A549 (cell line): ENCODE results near the gene LAMP1. TPM values are rescaled to one million over a fixed set of nuclear protein-coding genes. Genes with fewer than 3 reads are reported as not detected.

Experiments used
- ATAC-seq, 2 experiments: fragments of 200-7000 bp in 1 of 2; fragments of >200 bp in 1 of 2; cut with Nextera tagmentation in 1 of 2; cut with Tn5 transposase in 1 of 2; 3 replicates each; pipeline versions ENCODE4 v1.8.0 to v1.9.1; 2018 to 2020; ENCODE audit warnings: mild to moderate bottlenecking in 1 of 2, moderate library complexity in 1 of 2
- CTCF ChIA-PET: fragments of 300-600 bp; sonication (Branson Sonifier 250); formaldehyde crosslinking; extraction: SDS; loops from one replicate; lab custom pipeline; 2021; ENCODE audit warnings: antibody characterized with exemption, inconsistent platforms; lab: Yijun Ruan, JAX
- POLR2A ChIA-PET: fragments of 350-600 bp; formaldehyde crosslinking; extraction: SDS; loops from one replicate; lab custom pipeline; 2021; ENCODE audit warnings: antibody characterized with exemption, inconsistent platforms; lab: Yijun Ruan, JAX
- DNase-seq, 2 experiments: peaks; one replicate each; pipeline versions ENCODE4 v3.0.0 to v3.0.0-alpha.2; 2011 to 2016; ENCODE audit warnings: low read depth in 1 of 2, low spot score in 1 of 2
- FAIRE-seq: peaks from 2 replicates; lab custom pipeline; 2011; peaks lifted over from hg19 to GRCh38; lab: Jason Lieb, UNC
- H3K27ac ChIP-seq, 2 experiments: fragments of >200 bp; sonication (Bioruptor Twin); formaldehyde crosslinking; 3 replicates each; pipeline ENCODE4 v1.5.1; 2016 to 2017
- H3K4me1 ChIP-seq: fragments of >200 bp; sonication (Bioruptor Twin); formaldehyde crosslinking; 3 replicates; pipeline ENCODE4 v1.6.1; 2016
- H3K4me2 ChIP-seq: fragments of >200 bp; sonication (Bioruptor Twin); formaldehyde crosslinking; 3 replicates; pipeline ENCODE4 v1.6.1; 2016
- H3K4me3 ChIP-seq: fragments of >200 bp; sonication (Bioruptor Twin); formaldehyde crosslinking; 3 replicates; pipeline ENCODE4 v1.5.1; 2016
- H3K9me3 ChIP-seq: fragments of >200 bp; sonication (Bioruptor Twin); formaldehyde crosslinking; 3 replicates; pipeline ENCODE4 v1.6.1; 2016
- CBX2 ChIP-seq: fragments of 200-600 bp; sonication (generic); IDR thresholded peaks from 2 replicates; pipeline ENCODE4 v1.6.1; 2016; ENCODE audit warnings: low read depth, mild to moderate bottlenecking, borderline replicate concordance
- CBX8 ChIP-seq: fragments of 200-600 bp; sonication (generic); IDR thresholded peaks from 2 replicates; pipeline ENCODE4 v1.6.1; 2016
- CHD2 ChIP-seq: fragments of 150-350 bp; IDR thresholded peaks from 2 replicates; pipeline ENCODE4 v1.6.1; 2014; ENCODE audit warnings: low read length; ENCODE audit not compliant: partially characterized antibody
- EHMT2 ChIP-seq: fragments of 200-600 bp; sonication (generic); IDR thresholded peaks from 2 replicates; pipeline ENCODE4 v1.6.1; 2016; ENCODE audit warnings: antibody characterized with exemption, low read depth, mild to moderate bottlenecking, moderate library complexity
- FOSB ChIP-seq: fragments of 250-450 bp; sonication (Bioruptor Pico); IDR thresholded peaks from 2 replicates; pipeline ENCODE4 v1.5.0; 2020; ENCODE audit warnings: mild to moderate bottlenecking, moderate library complexity
- FOSL2 ChIP-seq, 2 experiments: fragments of 450-650 bp in 1 of 2; fragments of >200 bp in 1 of 2; sonication (Bioruptor Twin) in 1 of 2; formaldehyde crosslinking; IDR thresholded peaks; 2 replicates each; pipeline versions ENCODE4 v1.5.0 to v1.6.1; 2016 to 2020; ENCODE audit warnings: mild to moderate bottlenecking in 1 of 2, moderate library complexity in 1 of 2
- FOXS1 ChIP-seq: fragments of 250-450 bp; sonication (Bioruptor Pico); IDR thresholded peaks from 2 replicates; pipeline ENCODE4 v1.5.0; 2020; ENCODE audit warnings: mild to moderate bottlenecking, moderate library complexity
- GATA3 ChIP-seq: IDR thresholded peaks from 2 replicates; pipeline ENCODE4 v1.6.1; 2012; ENCODE audit warnings: borderline replicate concordance
- HDAC2 ChIP-seq: fragments of 200-600 bp; sonication (generic); IDR thresholded peaks from 2 replicates; pipeline ENCODE4 v1.6.1; 2016
- HEYL ChIP-seq: fragments of 250-450 bp; sonication (Bioruptor Pico); IDR thresholded peaks from 2 replicates; pipeline ENCODE4 v1.8.0; 2021; ENCODE audit warnings: mild to moderate bottlenecking, moderate library complexity
- HOXA7 ChIP-seq: fragments of 250-450 bp; sonication (Bioruptor Pico); IDR thresholded peaks from 2 replicates; pipeline ENCODE4 v1.5.0; 2020; ENCODE audit warnings: mild to moderate bottlenecking, moderate library complexity
- HOXB13 ChIP-seq: fragments of 250-450 bp; sonication (Bioruptor Pico); IDR thresholded peaks from 2 replicates; pipeline ENCODE4 v1.5.0; 2020; ENCODE audit warnings: low read depth, mild to moderate bottlenecking, moderate library complexity
- JUNB ChIP-seq: fragments of >200 bp; sonication (Bioruptor Twin); formaldehyde crosslinking; IDR thresholded peaks from 2 replicates; pipeline ENCODE4 v1.6.1; 2016
- KDM5A ChIP-seq: fragments of 200-600 bp; sonication (generic); IDR thresholded peaks from 2 replicates; pipeline ENCODE4 v1.6.1; 2016; ENCODE audit warnings: antibody characterized with exemption, mild to moderate bottlenecking
- NFE2L2 ChIP-seq: fragments of 150-350 bp; conservative IDR thresholded peaks from 2 replicates; pipeline ENCODE4 v1.6.1; 2014; ENCODE audit warnings: low read length
- NR3C1 ChIP-seq: fragments of >200 bp; sonication (Bioruptor Twin); formaldehyde crosslinking; IDR thresholded peaks from 3 replicates; pipeline ENCODE4 v1.6.1; 2017
- PHF8 ChIP-seq: fragments of 200-600 bp; sonication (generic); IDR thresholded peaks from 2 replicates; pipeline ENCODE4 v1.6.1; 2016; ENCODE audit warnings: low read depth, mild to moderate bottlenecking, antibody characterized with exemption, moderate library complexity, borderline replicate concordance
- POLR2A ChIP-seq: IDR thresholded peaks from 2 replicates; pipeline ENCODE4 v1.6.1; 2012; ENCODE audit warnings: mild to moderate bottlenecking, low read length
- RNF2 ChIP-seq: fragments of 200-600 bp; sonication (generic); IDR thresholded peaks from 2 replicates; pipeline ENCODE4 v1.6.1; 2016; ENCODE audit warnings: low read depth, mild to moderate bottlenecking, antibody characterized with exemption, moderate library complexity, borderline replicate concordance
- SMC3 ChIP-seq: fragments of >200 bp; sonication (Bioruptor Twin); formaldehyde crosslinking; IDR thresholded peaks from 3 replicates; pipeline ENCODE4 v1.6.1; 2018; ENCODE audit warnings: inconsistent platforms
- TFCP2L1 ChIP-seq: fragments of 250-450 bp; sonication (Bioruptor Pico); IDR thresholded peaks from 2 replicates; pipeline ENCODE4 v1.5.0; 2021; ENCODE audit warnings: mild to moderate bottlenecking
- ZNF302 ChIP-seq: fragments of 250-450 bp; sonication (Bioruptor Pico); IDR thresholded peaks from 2 replicates; pipeline ENCODE4 v1.9.0; 2021; ENCODE audit warnings: inconsistent platforms, mild to moderate bottlenecking, moderate library complexity
- ZSCAN20 ChIP-seq: fragments of 250-450 bp; sonication (Bioruptor Pico); IDR thresholded peaks from 2 replicates; pipeline ENCODE4 v1.8.0; 2022; ENCODE audit warnings: mild to moderate bottlenecking, moderate library complexity
- WGBS: methylation state at CpG from one replicate; pipeline ENCODE4 v1.1.6; 2017; ENCODE audit errors: missing lambda C conversion rate; 5-methylcytosine and 5-hydroxymethylcytosine counted together
- polyA plus RNA-seq, 4 experiments: library from polyadenylated mRNA; depleted of rRNA in 3 of 4; stranded (reverse); fragments of >200 nt; fragmentation: RNase III in 1 of 4; extraction: RNeasy Plus Mini Kit Qiagen cat#74134 plus additional on column Dnase treatment in 1 of 4; gene quantifications; 2 replicates in 3 of 4; 3 replicates in 1 of 4; pipeline ENCODE4 v1.2.3, GENCODE V29; 2011 to 2017
- TF ChIP-seq, protein P1 (sequence below): fragments of 150-350 bp; IDR thresholded peaks from 2 replicates; pipeline ENCODE4 v1.6.1; 2014; ENCODE audit warnings: low read depth, mild to moderate bottlenecking, low read length
- TF ChIP-seq, protein P2 (sequence below): IDR thresholded peaks from 2 replicates; pipeline ENCODE4 v1.6.1; 2012
- TF ChIP-seq, protein P3 (sequence below): fragments of 250-450 bp; sonication (Bioruptor Pico); IDR thresholded peaks from 2 replicates; pipeline ENCODE4 v1.5.0; 2020; ENCODE audit warnings: low read depth, mild to moderate bottlenecking, moderate library complexity
- TF ChIP-seq, protein P4 (sequence below): IDR thresholded peaks from 2 replicates; pipeline ENCODE4 v1.6.1; 2012
- TF ChIP-seq, protein P5 (sequence below): fragments of 450-650 bp; IDR thresholded peaks from 2 replicates; pipeline ENCODE4 v1.6.1; 2014; ENCODE audit warnings: antibody characterized with exemption
- TF ChIP-seq, protein P6 (sequence below): fragments of >200 bp; sonication (Bioruptor Twin); formaldehyde crosslinking; IDR thresholded peaks from 3 replicates; pipeline ENCODE4 v1.6.1; 2016
- TF ChIP-seq, protein P7 (sequence below): fragments of >200 bp; sonication (Bioruptor Twin); formaldehyde crosslinking; IDR thresholded peaks from 3 replicates; pipeline ENCODE4 v1.5.1; 2016

Gene LAMP1
- polyA plus RNA-seq, 2 of the 4 experiments (the other 2 are of a cell fraction), result 58.7 to 114 TPM

DNA sequence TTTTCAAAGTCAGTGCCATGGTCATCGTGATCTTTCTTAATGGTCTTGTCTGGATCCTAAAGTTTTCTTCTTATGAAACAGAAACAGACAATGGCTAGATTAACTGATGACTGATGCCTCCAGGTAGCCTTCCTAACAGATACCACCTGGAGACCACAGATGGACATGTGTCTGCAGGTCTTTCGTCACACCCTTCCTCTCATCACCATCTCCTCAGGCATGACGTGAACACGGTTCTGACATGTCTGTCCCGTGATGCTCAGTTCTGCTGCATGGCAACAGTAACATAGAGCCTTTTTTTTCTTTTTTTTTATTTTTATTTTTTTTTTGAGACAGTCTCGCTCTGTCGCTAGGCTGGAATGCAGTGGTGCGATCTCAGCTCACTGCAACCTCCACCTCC lies 13.1 kb upstream of the LAMP1 start:
- no peak overlapping the region for H3K4me3 ChIP-seq
- no peak for FAIRE-seq
- H3K4me1 ChIP-seq, result no peaks in the 10 kb centered on the region
- no peak overlapping the region for H3K4me2 ChIP-seq
- POLR2A ChIA-PET, result no interaction called here
- CTCF ChIA-PET, result interaction anchor here (1.5 kb wide), 1 partner anchor 9 kb away, joined by 3 read pairs; no protein-coding TSS in a partner anchor
- H3K27ac ChIP-seq, result no peak overlapping the region
- WGBS, result 58% methylated on average over 8 of the region's 8 CpGs
- no peaks in the 10 kb centered on the region for H3K9me3 ChIP-seq
- ATAC-seq, result no peak
- DNase-seq, result no peak
- TF ChIP-seq GATA3, result no peak
- TF ChIP-seq RNF2, result no peak
- TF ChIP-seq, protein P1, sequence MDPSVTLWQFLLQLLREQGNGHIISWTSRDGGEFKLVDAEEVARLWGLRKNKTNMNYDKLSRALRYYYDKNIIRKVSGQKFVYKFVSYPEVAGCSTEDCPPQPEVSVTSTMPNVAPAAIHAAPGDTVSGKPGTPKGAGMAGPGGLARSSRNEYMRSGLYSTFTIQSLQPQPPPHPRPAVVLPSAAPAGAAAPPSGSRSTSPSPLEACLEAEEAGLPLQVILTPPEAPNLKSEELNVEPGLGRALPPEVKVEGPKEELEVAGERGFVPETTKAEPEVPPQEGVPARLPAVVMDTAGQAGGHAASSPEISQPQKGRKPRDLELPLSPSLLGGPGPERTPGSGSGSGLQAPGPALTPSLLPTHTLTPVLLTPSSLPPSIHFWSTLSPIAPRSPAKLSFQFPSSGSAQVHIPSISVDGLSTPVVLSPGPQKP, result no peak
- TF ChIP-seq NFE2L2, result no peak
- TF ChIP-seq HDAC2, result no peak
- TF ChIP-seq, protein P2, sequence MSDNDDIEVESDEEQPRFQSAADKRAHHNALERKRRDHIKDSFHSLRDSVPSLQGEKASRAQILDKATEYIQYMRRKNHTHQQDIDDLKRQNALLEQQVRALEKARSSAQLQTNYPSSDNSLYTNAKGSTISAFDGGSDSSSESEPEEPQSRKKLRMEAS, result no peak
- TF ChIP-seq FOSB (CRISPR knock-in tag), result no peak
- TF ChIP-seq ZSCAN20 (CRISPR knock-in tag), result no peak
- TF ChIP-seq, protein P3, sequence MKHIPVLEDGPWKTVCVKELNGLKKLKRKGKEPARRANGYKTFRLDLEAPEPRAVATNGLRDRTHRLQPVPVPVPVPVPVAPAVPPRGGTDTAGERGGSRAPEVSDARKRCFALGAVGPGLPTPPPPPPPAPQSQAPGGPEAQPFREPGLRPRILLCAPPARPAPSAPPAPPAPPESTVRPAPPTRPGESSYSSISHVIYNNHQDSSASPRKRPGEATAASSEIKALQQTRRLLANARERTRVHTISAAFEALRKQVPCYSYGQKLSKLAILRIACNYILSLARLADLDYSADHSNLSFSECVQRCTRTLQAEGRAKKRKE (CRISPR knock-in tag), result no peak
- no peak for TF ChIP-seq HOXB13 (CRISPR knock-in tag)
- TF ChIP-seq FOSL2 (IDR thresholded peaks at IDR 0.05), result no peak
- no peak for TF ChIP-seq FOSL2 (CRISPR knock-in tag; IDR thresholded peaks at IDR 0.05)
- TF ChIP-seq JUNB, result no peak

DNA sequence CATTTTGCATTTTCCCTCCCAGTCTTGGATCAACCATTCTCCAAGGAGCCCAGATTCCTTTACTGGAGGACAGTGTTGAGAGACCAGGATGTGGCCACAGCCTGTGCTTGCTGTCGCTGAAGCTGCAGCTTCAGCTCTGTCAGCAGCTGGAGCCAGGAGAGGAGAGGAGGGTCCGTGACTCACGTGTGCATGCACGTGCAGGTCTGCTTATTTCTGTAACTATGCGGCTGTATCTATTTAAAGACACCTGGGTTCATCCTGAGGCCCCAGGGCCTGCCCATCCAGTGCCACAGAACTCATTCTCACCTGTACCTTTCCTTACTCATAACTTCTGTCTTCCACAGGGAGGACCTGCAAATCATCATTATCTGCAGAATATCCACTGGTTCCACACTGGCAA lies 8.2 kb upstream of the LAMP1 start:
- ATAC-seq (0 out of 6 replicates have a peak, but pooled peaks of 1 of the 2 experiments have one; percentile 43), DNase-seq (no peak), FAIRE-seq (no peak)
- Histone ChIP-seq H3K4me2 (no peak overlapping the region), H3K4me3 (no peak overlapping the region), H3K9me3 (no peaks in the 10 kb centered on the region), H3K4me1 (no peaks in the 10 kb centered on the region), H3K27ac (no peak overlapping the region)
- ChIA-PET CTCF (interaction anchor here (2.6 kb wide), 1 partner anchor 14 kb away, joined by 5 read pairs; no protein-coding TSS in a partner anchor), POLR2A (no interaction called here)
- TF ChIP-seq TFCP2L1 (CRISPR knock-in tag), result no peak
- TF ChIP-seq, protein P4, sequence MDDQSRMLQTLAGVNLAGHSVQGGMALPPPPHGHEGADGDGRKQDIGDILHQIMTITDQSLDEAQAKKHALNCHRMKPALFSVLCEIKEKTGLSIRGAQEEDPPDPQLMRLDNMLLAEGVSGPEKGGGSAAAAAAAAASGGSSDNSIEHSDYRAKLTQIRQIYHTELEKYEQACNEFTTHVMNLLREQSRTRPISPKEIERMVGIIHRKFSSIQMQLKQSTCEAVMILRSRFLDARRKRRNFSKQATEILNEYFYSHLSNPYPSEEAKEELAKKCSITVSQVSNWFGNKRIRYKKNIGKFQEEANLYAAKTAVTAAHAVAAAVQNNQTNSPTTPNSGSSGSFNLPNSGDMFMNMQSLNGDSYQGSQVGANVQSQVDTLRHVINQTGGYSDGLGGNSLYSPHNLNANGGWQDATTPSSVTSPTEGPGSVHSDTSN, result no peak
- no peak for TF ChIP-seq HEYL
- no peak for TF ChIP-seq SMC3
- no peak for TF ChIP-seq JUNB
- no peak for TF ChIP-seq POLR2A
- no peak for TF ChIP-seq FOSL2 (IDR thresholded peaks at IDR 0.05)
- TF ChIP-seq FOSL2 (CRISPR knock-in tag; IDR thresholded peaks at IDR 0.05), result no peak
- TF ChIP-seq, protein P5, sequence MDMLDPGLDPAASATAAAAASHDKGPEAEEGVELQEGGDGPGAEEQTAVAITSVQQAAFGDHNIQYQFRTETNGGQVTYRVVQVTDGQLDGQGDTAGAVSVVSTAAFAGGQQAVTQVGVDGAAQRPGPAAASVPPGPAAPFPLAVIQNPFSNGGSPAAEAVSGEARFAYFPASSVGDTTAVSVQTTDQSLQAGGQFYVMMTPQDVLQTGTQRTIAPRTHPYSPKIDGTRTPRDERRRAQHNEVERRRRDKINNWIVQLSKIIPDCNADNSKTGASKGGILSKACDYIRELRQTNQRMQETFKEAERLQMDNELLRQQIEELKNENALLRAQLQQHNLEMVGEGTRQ, result no peak
- no peak for TF ChIP-seq KDM5A
- TF ChIP-seq, protein P6, sequence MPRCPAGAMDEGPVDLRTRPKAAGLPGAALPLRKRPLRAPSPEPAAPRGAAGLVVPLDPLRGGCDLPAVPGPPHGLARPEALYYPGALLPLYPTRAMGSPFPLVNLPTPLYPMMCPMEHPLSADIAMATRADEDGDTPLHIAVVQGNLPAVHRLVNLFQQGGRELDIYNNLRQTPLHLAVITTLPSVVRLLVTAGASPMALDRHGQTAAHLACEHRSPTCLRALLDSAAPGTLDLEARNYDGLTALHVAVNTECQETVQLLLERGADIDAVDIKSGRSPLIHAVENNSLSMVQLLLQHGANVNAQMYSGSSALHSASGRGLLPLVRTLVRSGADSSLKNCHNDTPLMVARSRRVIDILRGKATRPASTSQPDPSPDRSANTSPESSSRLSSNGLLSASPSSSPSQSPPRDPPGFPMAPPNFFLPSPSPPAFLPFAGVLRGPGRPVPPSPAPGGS, result no peak
- no peak for TF ChIP-seq EHMT2
- no peak for TF ChIP-seq CBX8
- no peak for TF ChIP-seq ZNF302 (CRISPR knock-in tag)
- no peak for TF ChIP-seq CBX2
- TF ChIP-seq, protein P7, sequence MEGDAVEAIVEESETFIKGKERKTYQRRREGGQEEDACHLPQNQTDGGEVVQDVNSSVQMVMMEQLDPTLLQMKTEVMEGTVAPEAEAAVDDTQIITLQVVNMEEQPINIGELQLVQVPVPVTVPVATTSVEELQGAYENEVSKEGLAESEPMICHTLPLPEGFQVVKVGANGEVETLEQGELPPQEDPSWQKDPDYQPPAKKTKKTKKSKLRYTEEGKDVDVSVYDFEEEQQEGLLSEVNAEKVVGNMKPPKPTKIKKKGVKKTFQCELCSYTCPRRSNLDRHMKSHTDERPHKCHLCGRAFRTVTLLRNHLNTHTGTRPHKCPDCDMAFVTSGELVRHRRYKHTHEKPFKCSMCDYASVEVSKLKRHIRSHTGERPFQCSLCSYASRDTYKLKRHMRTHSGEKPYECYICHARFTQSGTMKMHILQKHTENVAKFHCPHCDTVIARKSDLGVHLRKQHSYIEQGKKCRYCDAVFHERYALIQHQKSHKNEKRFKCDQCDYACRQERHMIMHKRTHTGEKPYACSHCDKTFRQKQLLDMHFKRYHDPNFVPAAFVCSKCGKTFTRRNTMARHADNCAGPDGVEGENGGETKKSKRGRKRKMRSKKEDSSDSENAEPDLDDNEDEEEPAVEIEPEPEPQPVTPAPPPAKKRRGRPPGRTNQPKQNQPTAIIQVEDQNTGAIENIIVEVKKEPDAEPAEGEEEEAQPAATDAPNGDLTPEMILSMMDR, result no peak
- TF ChIP-seq HOXA7 (CRISPR knock-in tag), result no peak
- TF ChIP-seq CHD2, result no peak
- no peak for TF ChIP-seq FOXS1 (CRISPR knock-in tag)
- TF ChIP-seq NR3C1, result no peak
- no peak for TF ChIP-seq PHF8
- 3% methylated on average over 5 of the region's 5 CpGs for WGBS
